ENCODE measurements around the gene DAZAP1. TPM values are rescaled to one million over a fixed set of nuclear protein-coding genes. Genes with fewer than 3 reads are reported as not detected.

Gene DAZAP1
- total RNA-seq, 1 donor from 2014 or later = 131 TPM

- Mint-ChIP-seq H3K27me3 (ENCODE audit: low read depth) (no peaks in the 10 kb centered on the region), H3K27ac (no peak overlapping the region), H3K4me1 (peaks cover 4% of the 10 kb centered on the region), H3K9me3 (no peaks in the 10 kb centered on the region), H3K4me3 (no peak overlapping the region), H3K36me3 (peaks cover 3% of the 10 kb centered on the region)
- DNase-seq (ENCODE audit: low spot score in 2 of 2, unreplicated experiment in 2 of 2) = no peak
- TF ChIP-seq CTCF (IDR thresholded peaks at IDR 0.05; ENCODE audit: unreplicated experiment) = no peak
These were observed 9.5 kb upstream of the DAZAP1 start for GRCh38 chr19:1397838-1398237.

GRCh38 chr19:1399079-1399478, 8.3 kb upstream of the DAZAP1 start:
- no peaks in the 10 kb centered on the region for H3K27me3 Mint-ChIP-seq (ENCODE audit: low read depth)
- H3K27ac Mint-ChIP-seq = no peak overlapping the region
- H3K4me1 Mint-ChIP-seq = peaks cover 8% of the 10 kb centered on the region
- H3K4me3 Mint-ChIP-seq = no peak overlapping the region
- no peaks in the 10 kb centered on the region for H3K9me3 Mint-ChIP-seq
- no peak for TF ChIP-seq CTCF (IDR thresholded peaks at IDR 0.05; ENCODE audit: unreplicated experiment)
- peaks cover 3% of the 10 kb centered on the region for H3K36me3 Mint-ChIP-seq
- no peak for DNase-seq (ENCODE audit: low spot score in 2 of 2, unreplicated experiment in 2 of 2)

GRCh38 chr19:1399745-1400144, 7.6 kb upstream of the DAZAP1 start:
- Mint-ChIP-seq H3K4me3 (no peak overlapping the region), H3K9me3 (no peaks in the 10 kb centered on the region), H3K36me3 (peaks cover 3% of the 10 kb centered on the region), H3K4me1 (peaks cover 8% of the 10 kb centered on the region), H3K27ac (no peak overlapping the region), H3K27me3 (ENCODE audit: low read depth) (no peaks in the 10 kb centered on the region)
- DNase-seq (ENCODE audit: low spot score in 2 of 2, unreplicated experiment in 2 of 2) = no peak
- no peak for TF ChIP-seq CTCF (IDR thresholded peaks at IDR 0.05; ENCODE audit: unreplicated experiment)

GRCh38 chr19:1400281-1401137, 6.9 kb upstream of the DAZAP1 start:
- H3K9me3 Mint-ChIP-seq = no peaks in the 10 kb centered on the region
- DNase-seq (ENCODE audit: low spot score in 2 of 2, unreplicated experiment in 2 of 2) = no peak
- peak overlapping the region; percentile 68 for H3K4me3 Mint-ChIP-seq
- H3K36me3 Mint-ChIP-seq = peaks cover 3% of the 10 kb centered on the region
- H3K27me3 Mint-ChIP-seq (ENCODE audit: low read depth) = no peaks in the 10 kb centered on the region
- TF ChIP-seq CTCF (IDR thresholded peaks at IDR 0.05; ENCODE audit: unreplicated experiment) = no peak
- peaks cover 8% of the 10 kb centered on the region for H3K4me1 Mint-ChIP-seq
- H3K27ac Mint-ChIP-seq = no peak overlapping the region

GRCh38 chr19:1401138-1401888, 6.1 kb upstream of the DAZAP1 start, which contains the start of gene GAMT:
Gene GAMT, minus strand, starts transcription at chr19:1401542. Its CDS starts 66 bp downstream, at chr19:1401476.
- Mint-ChIP-seq H3K9me3 (no peaks in the 10 kb centered on the region), H3K4me3 (peak within 1 kb of the TSS; percentile 68), H3K4me1 (peaks cover 8% of the 10 kb centered on the region), H3K27me3 (ENCODE audit: low read depth) (no peaks in the 10 kb centered on the region), H3K36me3 (peaks cover 3% of the 10 kb centered on the region), H3K27ac (no peak within 1 kb of the TSS)
- no peak for TF ChIP-seq CTCF (IDR thresholded peaks at IDR 0.05; ENCODE audit: unreplicated experiment)
- DNase-seq (ENCODE audit: low spot score in 2 of 2, unreplicated experiment in 2 of 2) = no peak
